C4-2B (cell line): ENCODE data around the gene CNTNAP5.

Source experiments
- H3K27ac ChIP-seq: fragments of 450-650 bp; 2 replicates; pipeline ENCODE4 v1.5.1; 2017
- CTCF ChIP-seq: fragments of 450-650 bp; conservative IDR thresholded peaks from 2 replicates; pipeline ENCODE4 v1.5.1; 2017; ENCODE audit warnings: mild to moderate bottlenecking
- ZFX ChIP-seq: fragments of 450-650 bp; IDR thresholded peaks from 2 replicates; pipeline ENCODE4 v1.6.1; 2017

CNTNAP5 gene

GRCh38 chr2:124824441-124824840 lies 799.4 kb downstream of the CNTNAP5 start:
- no peak overlapping the region for H3K27ac ChIP-seq
- TF ChIP-seq CTCF, result no peak

DNA sequence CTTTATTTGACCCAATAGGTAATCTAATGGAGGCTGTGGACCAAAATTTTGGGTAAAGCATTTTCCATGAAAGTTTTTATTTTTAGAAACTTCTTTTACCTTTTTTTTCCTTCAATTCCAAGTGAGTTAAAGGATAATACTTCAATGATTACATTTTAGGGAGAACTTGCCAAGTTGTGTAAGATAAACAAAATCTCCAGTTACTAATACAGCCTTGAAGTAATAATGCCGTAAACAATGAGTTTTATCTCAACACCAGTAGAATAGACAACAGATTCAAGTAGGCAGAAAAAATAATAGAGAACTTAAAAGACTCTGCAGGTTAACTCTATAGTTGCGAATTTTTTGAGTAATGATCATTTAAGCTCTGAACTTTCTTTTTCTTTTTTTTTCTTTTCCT lies 807.4 kb downstream of the CNTNAP5 start:
- H3K27ac ChIP-seq, result no peak overlapping the region
- TF ChIP-seq ZFX (no peak), CTCF (no peak)

DNA sequence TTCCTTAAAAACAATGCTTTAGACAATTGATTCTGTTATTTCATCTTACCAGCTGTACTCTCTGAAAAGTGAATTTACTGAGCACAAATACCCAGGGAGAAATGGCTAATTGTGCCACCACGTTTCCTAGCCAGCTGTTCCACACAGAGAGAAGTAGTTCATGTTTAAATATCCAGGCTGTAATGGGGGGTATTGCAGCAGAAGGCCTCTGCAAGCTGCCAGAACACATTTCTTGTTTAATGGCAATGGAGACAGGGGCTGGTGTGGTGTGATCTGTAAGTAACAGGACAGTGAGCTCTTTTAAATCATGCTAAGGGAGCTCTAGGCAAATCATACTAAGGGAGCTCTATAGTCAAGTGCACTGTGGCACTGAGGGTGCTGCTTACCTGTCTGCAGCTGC lies 809.2 kb downstream of the CNTNAP5 start:
- H3K27ac ChIP-seq, result no peak overlapping the region
- TF ChIP-seq ZFX (no peak), CTCF (no peak)

- H3K27ac ChIP-seq, result no peak overlapping the region
- no peak for TF ChIP-seq ZFX
- TF ChIP-seq CTCF, result no peak
Observed at GRCh38 chr2:124835331-124835730, 810.2 kb downstream of the CNTNAP5 start.

GRCh38 chr2:124836416-124836815 lies 811.3 kb downstream of the CNTNAP5 start:
- TF ChIP-seq ZFX (no peak), CTCF (no peak)
- no peak overlapping the region for H3K27ac ChIP-seq

GRCh38 chr2:124837496-124837895 lies 812.4 kb downstream of the CNTNAP5 start:
- no peak overlapping the region for H3K27ac ChIP-seq
- no peak for TF ChIP-seq CTCF
- TF ChIP-seq ZFX, result no peak

- no peak for TF ChIP-seq CTCF
- TF ChIP-seq ZFX, result no peak
- H3K27ac ChIP-seq, result no peak overlapping the region
Observed at GRCh38 chr2:124838406-124838805, 813.3 kb downstream of the CNTNAP5 start.
